HG03045 (cell line): ENCODE data around the gene NLRP7.
"Not testable (repeated sequence)": the region's sequence is repeated elsewhere in the genome, so short reads cannot be mapped to it uniquely, and the experiment has no call there.

Source experiments
- ATAC-seq: cut with Tn5 transposase; IDR thresholded peaks from one replicate; pipeline ENCODE4 v1.9.1; 2021; ENCODE audit warnings: mild to moderate bottlenecking, moderate library complexity; ENCODE audit not compliant: unreplicated experiment

The NLRP7 gene

DNA sequence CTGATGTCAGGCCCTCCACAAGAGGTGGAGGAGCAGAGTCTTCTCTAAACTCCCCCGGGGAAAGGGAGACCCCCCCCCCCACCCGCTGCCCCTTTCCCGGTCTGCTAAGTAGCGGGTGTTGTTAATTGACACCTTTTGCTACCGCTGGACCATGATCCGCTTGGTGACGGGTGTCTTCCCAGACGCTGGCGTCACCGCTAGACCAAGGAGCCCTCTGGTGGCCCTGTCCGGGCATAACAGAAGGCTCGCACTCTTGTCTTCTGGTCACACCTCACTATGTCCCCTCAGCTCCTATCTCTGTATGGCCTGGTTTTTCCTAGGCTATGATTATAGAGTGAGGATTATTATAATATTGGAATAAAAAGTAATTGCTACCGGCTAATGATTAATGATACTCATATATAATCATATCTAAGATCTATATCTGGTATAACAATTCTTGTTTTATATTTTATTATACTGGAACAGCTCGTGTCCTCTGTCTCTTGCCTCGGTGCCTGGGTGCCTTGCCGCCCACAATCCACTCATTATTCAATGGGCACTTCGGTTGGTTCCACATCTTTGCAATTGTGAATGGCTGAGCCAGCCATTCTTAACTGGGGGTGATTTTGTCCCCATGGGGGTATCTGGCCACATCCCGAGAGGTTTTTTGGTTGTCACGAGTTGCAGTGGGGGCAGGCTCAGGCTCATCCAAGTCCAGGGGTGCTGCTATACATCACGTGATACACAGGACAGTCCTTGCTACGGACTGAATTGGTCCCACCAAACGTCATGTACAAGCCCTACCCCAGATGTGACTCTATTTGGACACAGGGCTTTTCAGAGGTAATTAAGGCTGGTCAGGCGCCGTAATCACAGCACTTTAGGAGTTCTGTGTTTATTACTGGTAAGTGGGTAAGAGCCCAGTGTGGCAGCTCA, 27.4 kb downstream of the NLRP7 start:
- ATAC-seq, result not testable (repeated sequence)

DNA sequence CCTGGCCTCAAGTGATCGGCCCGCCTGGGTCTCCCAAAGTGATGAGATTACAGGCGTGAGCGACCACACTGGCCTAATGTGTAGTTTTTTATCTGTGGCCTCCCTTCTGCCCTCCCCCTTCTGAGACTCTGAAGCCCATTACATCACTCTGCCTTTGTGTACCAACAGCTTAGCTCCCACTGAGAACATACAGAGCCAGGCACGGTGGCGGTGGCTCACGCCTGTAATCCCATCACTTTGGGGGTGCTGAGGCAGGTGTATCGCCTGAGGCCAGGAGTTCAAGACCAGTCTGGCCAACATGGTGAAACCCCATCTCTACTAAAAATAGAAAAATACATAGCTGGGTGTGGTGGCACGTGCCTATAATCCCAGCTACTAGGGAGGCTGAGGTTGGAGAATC, 28.8 kb downstream of the NLRP7 start:
- no peak for ATAC-seq

DNA sequence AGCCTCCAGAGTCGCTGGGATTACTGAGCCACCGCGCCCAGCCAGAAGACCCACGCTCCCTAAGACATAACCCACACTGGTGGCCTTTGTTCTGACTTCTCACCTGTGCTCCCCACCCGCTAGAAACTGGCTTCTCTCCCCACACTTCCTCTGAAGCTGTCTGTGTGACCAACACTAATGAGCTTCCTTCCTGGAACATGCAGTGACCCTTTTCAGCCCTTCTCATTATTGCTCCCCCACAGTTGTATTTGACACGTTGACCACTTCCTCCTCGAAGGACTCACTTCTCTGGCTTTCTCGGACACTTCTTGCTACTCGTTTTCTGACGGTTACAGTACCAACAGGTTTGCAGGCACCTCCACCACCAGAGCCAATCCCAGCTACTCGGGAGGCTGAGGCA, 30.5 kb downstream of the NLRP7 start:
- ATAC-seq, result no peak

DNA sequence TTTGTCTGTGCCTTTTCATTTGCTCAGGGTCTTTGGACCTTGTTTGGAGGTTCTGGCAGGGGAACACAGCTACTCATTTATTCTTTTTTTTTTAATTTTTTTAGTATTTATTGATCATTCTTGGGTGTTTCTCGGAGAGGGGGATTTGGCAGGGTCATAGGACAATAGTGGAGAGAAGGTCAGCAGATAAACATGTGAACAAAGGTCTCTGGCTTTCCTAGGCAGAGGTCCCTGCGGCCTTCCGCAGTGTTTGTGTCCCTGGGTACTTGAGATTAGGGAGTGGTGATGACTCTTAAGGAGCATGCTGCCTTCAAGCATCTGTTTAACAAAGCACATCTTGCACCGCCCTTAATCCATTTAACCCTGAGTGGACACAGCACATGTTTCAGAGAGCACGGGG, 39.4 kb downstream of the NLRP7 start:
- not testable (repeated sequence) for ATAC-seq

DNA sequence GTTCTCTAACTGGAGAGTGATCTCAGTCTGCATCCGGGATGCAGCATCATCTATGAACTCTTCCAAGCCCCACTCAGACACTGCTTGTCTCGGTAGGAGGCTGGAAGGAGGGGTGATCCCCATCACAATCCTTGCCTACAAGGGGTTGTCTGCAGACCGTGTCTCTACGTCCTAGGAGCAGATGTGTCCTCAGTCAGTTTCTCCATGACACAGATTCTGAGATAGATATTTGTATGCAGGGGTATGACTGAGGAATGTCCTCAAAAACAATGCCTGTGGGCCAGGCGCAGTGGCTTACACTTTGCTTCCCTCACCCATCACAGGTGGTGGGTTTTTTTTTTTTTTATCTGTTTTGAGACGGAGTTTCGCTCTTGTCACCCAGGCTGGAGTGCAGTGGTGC, 40.5 kb downstream of the NLRP7 start:
- ATAC-seq, result no peak

DNA sequence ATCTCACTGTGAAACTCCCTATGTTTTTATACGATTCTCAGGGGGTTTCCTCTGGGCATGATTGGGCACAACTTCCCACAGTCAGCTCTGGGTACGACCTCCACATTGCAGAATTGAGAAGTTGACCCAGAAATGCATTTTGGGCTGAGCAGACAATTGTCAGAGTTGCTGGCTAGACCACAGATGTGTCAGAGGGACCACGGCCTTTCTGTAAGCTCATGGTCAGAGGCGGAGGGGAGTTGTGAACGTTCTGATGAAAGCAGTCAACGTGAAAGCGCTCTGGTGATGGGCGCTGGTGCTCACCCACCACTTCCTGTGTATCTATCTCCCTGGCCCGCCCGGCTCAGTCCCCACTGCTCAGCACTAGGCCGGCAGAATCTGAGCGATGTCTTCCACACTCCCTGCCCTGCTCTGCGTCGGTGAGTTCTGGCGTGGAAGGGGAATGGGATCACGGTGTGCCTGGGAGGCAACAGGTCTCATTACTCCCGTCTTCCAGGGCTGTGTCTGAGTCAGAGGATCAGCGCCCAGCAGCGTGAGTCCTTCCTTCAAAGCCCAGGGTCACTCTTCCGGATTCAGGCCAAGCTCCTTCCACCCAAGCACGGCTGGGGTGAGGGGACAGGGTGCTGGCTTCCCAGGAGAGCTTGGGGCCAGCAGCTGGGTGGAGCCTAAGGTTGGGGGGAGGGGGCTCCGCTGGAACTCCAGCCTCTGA, 41.4 kb downstream of the NLRP7 start, which contains the start of gene NCR1:
NCR1 (plus strand) TSS at position 346 of the 709 bp plus-strand sequence; CDS start at position 386, 40 bp downstream.
- ATAC-seq, result no peak

DNA sequence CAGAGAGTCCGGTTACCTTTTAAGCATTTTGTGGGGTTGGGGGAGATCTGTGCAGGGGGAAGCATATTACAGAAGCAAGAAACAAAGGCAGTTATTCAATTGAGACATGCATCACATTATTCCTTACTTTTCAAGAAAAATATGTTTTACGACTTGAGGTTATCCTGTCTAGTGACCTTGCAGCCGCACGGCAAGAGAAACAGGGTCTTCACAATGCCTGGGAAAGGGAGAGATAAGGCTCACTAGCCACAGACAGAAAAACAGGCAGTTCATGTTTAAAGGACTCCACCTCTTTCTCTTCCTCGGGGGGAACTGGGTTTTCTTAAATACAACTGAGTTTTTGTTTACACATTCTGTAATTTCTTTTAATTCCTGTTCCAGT, 41.9 kb downstream of the NLRP7 start:
- ATAC-seq, result no peak

DNA sequence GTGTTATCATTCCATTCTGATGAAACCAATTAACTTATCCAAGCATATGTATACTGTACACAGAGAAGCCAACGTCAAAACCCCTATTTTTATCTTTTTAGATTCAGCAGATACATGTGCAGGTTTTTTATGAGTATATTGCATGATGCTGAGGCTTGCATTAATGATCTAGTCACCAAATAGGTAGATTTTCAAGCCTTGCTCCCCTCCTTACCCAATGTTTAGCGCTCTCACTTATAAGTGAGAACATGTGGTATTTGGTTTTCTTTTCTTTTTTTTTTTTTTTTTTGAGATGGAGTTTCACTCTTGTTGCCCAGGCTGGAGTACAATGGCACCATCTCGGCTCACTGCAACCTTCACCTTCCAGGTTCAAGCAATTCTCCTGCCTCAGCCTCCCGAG, 43.1 kb downstream of the NLRP7 start:
- not testable (repeated sequence) for ATAC-seq

DNA sequence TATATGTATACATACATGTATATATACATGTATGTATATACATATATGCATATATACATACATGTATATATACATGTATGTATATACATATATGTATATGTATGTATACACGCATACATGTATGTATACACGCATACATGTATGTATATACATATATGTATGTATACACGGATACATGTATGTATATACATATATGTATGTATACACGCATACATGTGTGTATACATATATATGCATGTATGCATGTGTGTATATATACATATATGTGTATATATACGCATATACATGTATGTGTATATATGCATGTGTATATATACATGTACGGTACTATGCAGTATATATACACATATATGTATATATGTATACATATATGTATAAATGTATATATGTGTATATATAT, 44.0 kb downstream of the NLRP7 start:
- ATAC-seq, result no peak

DNA sequence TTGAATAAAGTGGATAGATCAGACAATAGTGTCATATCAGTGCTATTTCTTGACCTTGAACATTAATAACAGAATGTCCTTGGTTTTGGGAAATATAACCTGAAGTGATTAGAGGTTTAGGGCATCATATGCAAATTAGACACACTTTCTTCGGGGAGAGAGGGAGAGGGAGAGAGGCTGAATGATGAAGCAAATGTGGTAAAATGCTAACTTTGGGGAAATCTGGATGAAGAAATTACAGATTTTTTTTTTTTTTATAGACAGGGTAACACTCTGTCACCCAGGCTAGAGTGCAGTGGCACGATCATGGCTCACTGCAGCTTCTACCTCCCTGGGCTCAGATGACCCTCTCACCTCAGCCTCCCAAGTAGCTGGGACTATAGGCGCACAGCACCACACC, 45.3 kb downstream of the NLRP7 start:
- no peak for ATAC-seq

DNA sequence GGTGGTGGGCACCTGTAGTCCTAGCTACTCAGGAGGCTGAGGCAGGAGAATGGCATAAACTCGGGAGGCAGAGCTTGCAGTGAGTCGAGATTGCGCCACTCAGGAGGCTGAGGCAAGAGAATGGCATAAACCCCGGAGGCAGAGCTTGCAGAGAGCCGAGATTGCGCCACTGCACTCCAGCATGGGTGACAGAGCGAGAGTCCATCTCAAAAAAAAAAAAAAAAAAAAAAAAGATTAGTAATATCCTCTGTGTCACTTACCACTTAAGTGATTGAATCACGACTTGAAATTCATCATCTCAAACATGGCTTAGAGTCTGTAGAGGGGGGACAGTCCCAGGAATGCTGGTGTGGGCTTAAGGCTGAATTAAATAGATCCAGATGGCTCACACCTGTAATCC, 46.2 kb downstream of the NLRP7 start:
- ATAC-seq, result not testable (repeated sequence)

DNA sequence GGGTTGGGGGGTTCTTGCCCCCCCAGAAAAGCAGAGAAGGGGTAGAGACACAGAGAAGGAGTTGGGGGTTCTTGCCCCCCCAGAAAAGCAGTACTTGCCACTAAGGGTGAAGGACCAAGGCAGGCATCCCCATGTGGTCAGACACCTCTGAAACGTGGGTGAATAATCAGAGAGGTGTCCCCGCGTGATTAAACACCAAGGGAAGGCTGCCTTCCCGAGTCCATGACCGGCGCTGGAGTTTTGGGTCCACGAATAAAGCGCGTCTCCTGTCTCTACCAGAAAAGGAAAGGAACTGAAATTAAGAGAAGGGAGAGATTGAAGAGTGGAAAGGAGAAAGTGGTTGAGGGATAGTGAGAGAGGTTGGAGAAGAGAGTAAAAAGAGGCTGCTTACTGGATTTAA, 47.7 kb downstream of the NLRP7 start:
- ATAC-seq, result not testable (repeated sequence)

DNA sequence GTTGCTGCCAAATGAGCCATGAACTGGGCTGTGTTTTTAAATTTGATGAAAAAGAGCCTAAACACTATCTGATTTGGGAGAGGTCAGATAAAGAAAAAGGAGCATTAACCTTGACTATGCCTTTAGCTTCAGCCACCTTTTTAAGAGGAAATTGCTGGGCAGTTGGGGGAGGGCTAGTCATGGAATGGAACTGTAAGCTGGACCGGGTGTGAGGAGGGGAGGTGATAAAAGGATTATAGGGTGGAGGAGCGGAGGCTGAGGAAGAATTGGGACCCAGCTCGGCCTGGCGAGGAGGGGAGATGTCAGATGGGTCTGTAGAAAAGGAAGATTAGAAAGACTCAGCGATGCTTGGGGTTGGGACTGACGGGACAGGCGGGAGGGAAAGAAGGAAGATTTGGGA, 48.6 kb downstream of the NLRP7 start:
- not testable (repeated sequence) for ATAC-seq

DNA sequence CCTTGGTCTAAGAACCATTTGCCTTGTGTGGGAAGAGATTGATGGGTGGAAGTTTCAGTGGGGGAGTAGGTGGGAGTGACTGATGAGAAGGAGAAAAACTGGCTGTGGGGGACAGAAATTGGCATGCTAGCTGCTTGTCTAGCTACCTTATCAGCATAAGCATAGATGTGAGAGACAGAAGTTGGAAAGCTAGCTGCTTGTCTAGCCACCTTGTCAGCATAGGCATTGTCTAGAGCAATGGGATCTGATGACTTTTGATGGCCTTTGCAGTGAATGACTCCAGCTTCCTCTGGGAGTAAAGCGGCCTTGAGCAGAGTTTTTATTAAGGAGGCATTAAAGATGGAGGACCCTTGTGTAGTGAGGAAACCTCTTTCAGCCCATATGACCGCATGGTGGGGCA, 51.3 kb downstream of the NLRP7 start:
- ATAC-seq, result no peak

DNA sequence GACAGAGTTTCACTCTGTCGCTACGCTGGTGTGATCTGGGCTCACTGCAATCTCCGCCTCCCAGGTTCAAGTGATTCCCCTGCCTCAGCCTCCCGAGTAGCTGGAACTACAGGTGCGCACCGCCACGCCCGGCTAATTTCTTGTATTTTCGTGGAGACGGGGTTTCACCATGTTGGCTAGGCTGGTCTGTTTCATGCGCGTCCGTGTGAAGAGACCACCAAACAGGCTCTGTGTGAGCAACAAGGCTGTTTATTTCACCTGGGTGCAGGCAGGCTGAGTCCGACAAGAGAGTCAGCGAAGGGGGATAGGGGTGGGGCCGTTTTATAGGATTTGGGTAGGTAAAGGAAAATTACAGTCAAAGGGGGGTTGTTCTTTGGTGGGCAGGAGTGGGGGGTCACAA, 53.2 kb downstream of the NLRP7 start:
- ATAC-seq, result not testable (repeated sequence)

DNA sequence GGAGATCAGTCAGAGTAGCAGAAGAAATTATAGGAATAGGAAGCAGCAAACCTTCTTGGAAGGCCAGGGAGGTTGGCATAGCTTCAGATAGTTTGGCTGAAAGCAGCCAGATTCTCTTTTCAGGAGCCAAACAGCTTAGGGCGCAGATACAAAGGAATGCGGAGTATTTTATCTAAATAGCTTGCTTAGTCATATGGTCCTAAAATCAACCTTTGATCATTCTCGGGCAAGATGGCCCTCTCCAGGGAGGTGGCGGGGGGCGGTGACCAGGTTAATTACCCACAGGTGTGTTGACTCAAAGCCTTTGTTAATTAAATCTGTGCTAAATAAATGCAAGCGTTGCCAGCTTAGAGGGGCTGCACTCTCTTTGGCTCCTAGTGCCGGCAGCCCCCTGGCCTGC, 53.9 kb downstream of the NLRP7 start:
- ATAC-seq, result no peak

DNA sequence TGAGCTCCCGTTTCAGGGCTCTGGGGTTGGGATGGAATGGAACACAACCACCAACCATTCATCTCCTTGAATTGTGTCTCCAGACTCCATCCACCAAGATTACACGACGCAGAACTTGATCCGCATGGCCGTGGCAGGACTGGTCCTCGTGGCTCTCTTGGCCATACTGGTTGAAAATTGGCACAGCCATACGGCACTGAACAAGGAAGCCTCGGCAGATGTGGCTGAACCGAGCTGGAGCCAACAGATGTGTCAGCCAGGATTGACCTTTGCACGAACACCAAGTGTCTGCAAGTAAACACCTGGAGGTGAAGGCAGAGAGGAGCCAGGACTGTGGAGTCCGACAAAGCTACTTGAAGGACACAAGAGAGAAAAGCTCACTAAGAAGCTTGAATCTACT, 57.8 kb downstream of the NLRP7 start:
- no peak for ATAC-seq

DNA sequence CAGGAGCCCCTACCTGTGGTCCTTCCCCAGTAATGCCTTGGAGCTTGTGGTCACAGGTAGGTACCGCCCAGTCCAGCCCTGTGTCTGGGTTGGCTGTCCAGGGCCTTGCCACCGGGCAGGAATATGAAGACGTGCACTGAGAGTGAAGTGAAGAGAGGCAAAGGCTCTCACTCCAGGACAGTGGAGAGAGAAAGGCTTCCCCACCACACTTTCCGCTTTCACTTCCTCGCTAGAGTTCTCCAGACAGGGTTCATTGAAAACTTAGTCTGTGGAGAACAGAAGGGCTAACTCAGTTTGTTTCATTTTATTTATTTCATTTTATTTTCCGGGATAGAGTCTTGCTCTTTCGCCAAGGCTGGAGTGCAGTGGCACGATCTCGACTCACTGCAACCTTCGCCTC, 59.1 kb downstream of the NLRP7 start:
- no peak for ATAC-seq

DNA sequence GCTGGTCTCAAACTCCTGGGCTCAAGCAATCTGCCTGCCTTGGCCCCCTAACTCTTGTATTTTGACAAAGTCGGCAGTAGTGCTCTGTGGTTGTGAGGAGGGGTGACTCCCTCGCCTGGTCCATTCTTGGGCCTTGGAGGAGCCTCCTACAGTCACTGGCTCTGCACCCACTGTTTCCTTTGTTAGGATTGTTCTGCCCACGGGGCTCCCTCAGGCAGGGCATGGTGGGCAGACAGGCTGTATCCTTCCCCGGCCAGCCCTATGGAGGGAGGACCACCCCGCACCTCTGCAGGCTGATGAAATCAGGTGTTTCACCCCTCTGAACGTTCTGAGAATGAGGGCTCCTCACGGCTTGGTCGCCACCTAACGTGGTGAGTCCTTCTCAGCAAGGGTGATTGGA, 64.1 kb downstream of the NLRP7 start:
- ATAC-seq, result no peak

DNA sequence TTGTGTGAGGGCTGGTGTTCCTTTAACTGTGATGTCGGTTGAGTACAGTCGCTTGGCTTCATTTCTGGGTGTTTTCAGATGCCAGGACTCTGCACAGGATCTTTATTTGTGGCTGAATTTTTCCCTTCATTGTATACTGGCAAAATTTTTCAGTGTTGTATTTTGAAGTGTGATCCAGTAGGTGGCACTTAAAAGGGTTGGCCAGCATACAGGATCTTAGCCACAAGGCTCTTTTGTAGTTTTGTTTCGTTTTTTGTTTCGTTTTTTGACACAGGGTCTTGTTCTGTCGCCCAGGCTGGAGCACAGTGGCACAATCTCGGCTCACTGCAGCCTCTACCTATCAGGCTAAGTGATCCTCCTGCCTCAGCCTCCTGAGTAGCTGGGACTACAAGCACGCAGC, 64.6 kb downstream of the NLRP7 start:
- ATAC-seq, result no peak

DNA sequence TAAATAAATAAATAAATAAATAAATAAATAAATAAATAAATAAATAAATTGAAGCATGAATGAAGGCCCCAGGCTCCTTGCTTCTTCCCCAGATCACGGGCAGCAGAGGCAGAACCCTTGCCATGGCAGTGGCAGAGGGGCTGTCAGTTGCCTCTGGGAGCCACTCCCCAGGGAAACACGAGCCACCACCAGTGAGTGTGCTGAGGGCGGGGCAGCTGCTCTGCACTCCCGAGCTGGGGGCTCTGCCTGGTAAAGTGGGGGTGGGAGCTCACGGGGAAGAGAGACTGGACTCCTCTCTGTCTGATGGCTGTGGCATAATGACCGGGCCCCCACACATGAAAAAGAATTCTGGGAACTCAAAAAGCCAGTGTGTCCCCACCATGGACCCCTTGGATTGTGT, 65.4 kb downstream of the NLRP7 start:
- no peak for ATAC-seq

DNA sequence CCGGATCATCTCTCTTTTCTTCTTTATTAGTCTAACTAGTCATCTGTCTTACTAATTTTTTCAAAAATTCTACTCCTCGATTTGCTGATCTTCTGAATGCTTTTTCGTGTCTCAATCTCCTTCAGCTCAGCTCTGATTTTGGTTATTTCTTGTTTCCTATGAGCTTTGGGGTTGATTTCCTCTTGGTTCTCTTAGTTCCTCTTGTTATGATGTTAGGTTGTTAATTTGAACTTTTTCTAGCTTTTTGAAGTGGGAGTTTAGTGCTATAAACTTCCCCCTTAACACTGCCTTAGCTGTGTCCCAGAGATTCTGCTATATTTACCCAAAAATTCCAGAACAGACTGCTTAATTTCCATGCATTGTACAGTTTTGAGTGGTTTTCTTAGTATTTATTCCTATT, 69.9 kb downstream of the NLRP7 start:
- no peak for ATAC-seq
